ENCODE measurements around the gene UBAP2L. TPM values are rescaled to one million over a fixed set of nuclear protein-coding genes. Genes with fewer than 3 reads are reported as not detected.
A peak's percentile ranks its signal among the peaks of the same experiment; 100 is the strongest.

The UBAP2L gene
- total and polyA plus RNA-seq, 5 donors from 2014 or later, result 40.8 to 194 (median 48.2) TPM

GRCh38 chr1:154256686-154257085, 35.9 kb downstream of the UBAP2L start:
- H3K9me3 Mint-ChIP-seq, result no peaks in the 10 kb centered on the region
- Histone ChIP-seq H3K27ac (ENCODE audit: insufficient read depth, low read length, poor library complexity, severe bottlenecking) (no peak overlapping the region), H3K4me1 (ENCODE audit: control insufficient read depth, insufficient read depth, low read length, poor library complexity, severe bottlenecking) (no peaks in the 10 kb centered on the region), H3K36me3 (ENCODE audit: control insufficient read depth, insufficient read depth, low read length) (peaks cover 91% of the 10 kb centered on the region), H3K4me3 (ENCODE audit: low read depth, low read length) (no peak overlapping the region), H3K9me3 (ENCODE audit: control insufficient read depth in 2 of 2, low read length in 2 of 2) (no peaks in the 10 kb centered on the region), H3K27me3 (ENCODE audit: control insufficient read depth, insufficient read depth, low read length) (no peaks in the 10 kb centered on the region)
- DNase-seq (no peak), ATAC-seq (ENCODE audit: low read depth in 2 of 2) (no peak)
- peaks cover 54% of the 10 kb centered on the region for H3K36me3 Mint-ChIP-seq
- peaks cover 0 to 3% (median under 1%) of the 10 kb centered on the region in 4 donors for H3K4me1 Mint-ChIP-seq
- peak overlapping the region in 2 of 3 donors; percentile 38 to 59 for H3K27ac Mint-ChIP-seq
- no peak overlapping the region for H3K4me3 Mint-ChIP-seq
- no peaks in the 10 kb centered on the region for H3K27me3 Mint-ChIP-seq

GRCh38 chr1:154258784-154259183, 38.0 kb downstream of the UBAP2L start:
- H3K27ac Mint-ChIP-seq, result peak overlapping the region in 1 of 3 donors; percentile 48
- no peaks in the 10 kb centered on the region for H3K27me3 ChIP-seq (ENCODE audit: control insufficient read depth, insufficient read depth, low read length)
- no peaks in the 10 kb centered on the region for H3K4me1 ChIP-seq (ENCODE audit: control insufficient read depth, insufficient read depth, low read length, poor library complexity, severe bottlenecking)
- no peak overlapping the region for H3K4me3 Mint-ChIP-seq
- no peak overlapping the region for H3K4me3 ChIP-seq (ENCODE audit: low read depth, low read length)
- H3K36me3 ChIP-seq (ENCODE audit: control insufficient read depth, insufficient read depth, low read length), result peaks cover 100% of the 10 kb centered on the region
- H3K27ac ChIP-seq (ENCODE audit: insufficient read depth, low read length, poor library complexity, severe bottlenecking), result no peak overlapping the region
- H3K9me3 Mint-ChIP-seq, result no peaks in the 10 kb centered on the region
- DNase-seq (no peak), ATAC-seq (ENCODE audit: low read depth in 2 of 2) (no peak)
- H3K36me3 Mint-ChIP-seq, result peaks cover 74% of the 10 kb centered on the region
- no peaks in the 10 kb centered on the region for H3K27me3 Mint-ChIP-seq
- H3K4me1 Mint-ChIP-seq, result peaks cover 0 to 16% (median 9%) of the 10 kb centered on the region in 4 donors
- no peaks in the 10 kb centered on the region for H3K9me3 ChIP-seq (ENCODE audit: control insufficient read depth in 2 of 2, low read length in 2 of 2)

- H3K4me1 Mint-ChIP-seq, result peaks cover 10 to 28% (median 22%) of the 10 kb centered on the region in 4 donors
- ATAC-seq (ENCODE audit: low read depth in 2 of 2) (no peak), DNase-seq (no peak)
- Histone ChIP-seq H3K36me3 (ENCODE audit: control insufficient read depth, insufficient read depth, low read length) (peaks cover 93% of the 10 kb centered on the region), H3K9me3 (ENCODE audit: control insufficient read depth in 2 of 2, low read length in 2 of 2) (no peaks in the 10 kb centered on the region), H3K4me1 (ENCODE audit: control insufficient read depth, insufficient read depth, low read length, poor library complexity, severe bottlenecking) (peaks cover 12% of the 10 kb centered on the region), H3K27ac (ENCODE audit: insufficient read depth, low read length, poor library complexity, severe bottlenecking) (no peak overlapping the region), H3K4me3 (ENCODE audit: low read depth, low read length) (no peak overlapping the region), H3K27me3 (ENCODE audit: control insufficient read depth, insufficient read depth, low read length) (no peaks in the 10 kb centered on the region)
- H3K36me3 Mint-ChIP-seq, result peaks cover 66% of the 10 kb centered on the region
- peak overlapping the region in 1 of 3 donors; percentile 28 for H3K27ac Mint-ChIP-seq
- H3K9me3 Mint-ChIP-seq, result no peaks in the 10 kb centered on the region
- H3K4me3 Mint-ChIP-seq, result no peak overlapping the region
- H3K27me3 Mint-ChIP-seq, result no peaks in the 10 kb centered on the region
These were observed 39.4 kb downstream of the UBAP2L start for GRCh38 chr1:154260127-154260526.

GRCh38 chr1:154263465-154264332, 42.9 kb downstream of the UBAP2L start:
- H3K36me3 Mint-ChIP-seq, result peaks cover 40% of the 10 kb centered on the region
- DNase-seq (no peak), ATAC-seq (ENCODE audit: low read depth in 2 of 2) (no peak)
- Histone ChIP-seq H3K4me3 (ENCODE audit: low read depth, low read length) (no peak overlapping the region), H3K4me1 (ENCODE audit: control insufficient read depth, insufficient read depth, low read length, poor library complexity, severe bottlenecking) (peaks cover 26% of the 10 kb centered on the region), H3K27me3 (ENCODE audit: control insufficient read depth, insufficient read depth, low read length) (no peaks in the 10 kb centered on the region), H3K36me3 (ENCODE audit: control insufficient read depth, insufficient read depth, low read length) (peaks cover 68% of the 10 kb centered on the region), H3K9me3 (ENCODE audit: control insufficient read depth in 2 of 2, low read length in 2 of 2) (no peaks in the 10 kb centered on the region), H3K27ac (ENCODE audit: insufficient read depth, low read length, poor library complexity, severe bottlenecking) (peak overlapping the region; percentile 79)
- H3K4me3 Mint-ChIP-seq, result peak overlapping the region in 1 of 4 donors; percentile 7
- peak overlapping the region; percentile 77 to 88 (median 81) for H3K27ac Mint-ChIP-seq
- no peaks in the 10 kb centered on the region for H3K9me3 Mint-ChIP-seq
- H3K27me3 Mint-ChIP-seq, result no peaks in the 10 kb centered on the region
- peaks cover 16 to 43% (median 31%) of the 10 kb centered on the region in 4 donors for H3K4me1 Mint-ChIP-seq

- ATAC-seq (ENCODE audit: low read depth in 2 of 2) (no peak), DNase-seq (no peak)
- Histone ChIP-seq H3K27ac (ENCODE audit: insufficient read depth, low read length, poor library complexity, severe bottlenecking) (peak overlapping the region; percentile 79), H3K4me1 (ENCODE audit: control insufficient read depth, insufficient read depth, low read length, poor library complexity, severe bottlenecking) (peaks cover 26% of the 10 kb centered on the region), H3K36me3 (ENCODE audit: control insufficient read depth, insufficient read depth, low read length) (peaks cover 68% of the 10 kb centered on the region), H3K27me3 (ENCODE audit: control insufficient read depth, insufficient read depth, low read length) (no peaks in the 10 kb centered on the region), H3K4me3 (ENCODE audit: low read depth, low read length) (no peak overlapping the region), H3K9me3 (ENCODE audit: control insufficient read depth in 2 of 2, low read length in 2 of 2) (no peaks in the 10 kb centered on the region)
- H3K4me3 Mint-ChIP-seq, result no peak overlapping the region
- peaks cover 16 to 43% (median 31%) of the 10 kb centered on the region in 4 donors for H3K4me1 Mint-ChIP-seq
- H3K36me3 Mint-ChIP-seq, result peaks cover 44% of the 10 kb centered on the region
- no peaks in the 10 kb centered on the region for H3K27me3 Mint-ChIP-seq
- H3K9me3 Mint-ChIP-seq, result no peaks in the 10 kb centered on the region
- H3K27ac Mint-ChIP-seq, result peak overlapping the region; percentile 85 to 97 (median 88)
These were observed 43.7 kb downstream of the UBAP2L start for GRCh38 chr1:154264454-154264853.

GRCh38 chr1:154265586-154265985, 44.8 kb downstream of the UBAP2L start:
- H3K27ac ChIP-seq (ENCODE audit: insufficient read depth, low read length, poor library complexity, severe bottlenecking), result peak overlapping the region; percentile 79
- Mint-ChIP-seq H3K9me3 (no peaks in the 10 kb centered on the region), H3K4me3 (peak overlapping the region; percentile 6 to 61 (median 46)), H3K27ac (peak overlapping the region; percentile 88 to 97 (median 93)), H3K36me3 (peaks cover 40% of the 10 kb centered on the region), H3K4me1 (peaks cover 16 to 45% (median 34%) of the 10 kb centered on the region in 4 donors), H3K27me3 (no peaks in the 10 kb centered on the region)
- H3K36me3 ChIP-seq (ENCODE audit: control insufficient read depth, insufficient read depth, low read length), result peaks cover 63% of the 10 kb centered on the region
- H3K4me1 ChIP-seq (ENCODE audit: control insufficient read depth, insufficient read depth, low read length, poor library complexity, severe bottlenecking), result peaks cover 26% of the 10 kb centered on the region
- H3K9me3 ChIP-seq (ENCODE audit: control insufficient read depth in 2 of 2, low read length in 2 of 2), result no peaks in the 10 kb centered on the region
- DNase-seq (peak in 2 of 3 donors; percentile 49 to 54), ATAC-seq (ENCODE audit: low read depth in 2 of 2) (peak; percentile 71 to 80)
- H3K4me3 ChIP-seq (ENCODE audit: low read depth, low read length), result peak overlapping the region; percentile 15
- no peaks in the 10 kb centered on the region for H3K27me3 ChIP-seq (ENCODE audit: control insufficient read depth, insufficient read depth, low read length)

GRCh38 chr1:154270833-154271232, 50.1 kb downstream of the UBAP2L start:
- peak overlapping the region; percentile 26 to 97 (median 78) for H3K4me3 Mint-ChIP-seq
- Histone ChIP-seq H3K9me3 (ENCODE audit: control insufficient read depth in 2 of 2, low read length in 2 of 2) (no peaks in the 10 kb centered on the region), H3K36me3 (ENCODE audit: control insufficient read depth, insufficient read depth, low read length) (peaks cover 40% of the 10 kb centered on the region), H3K27me3 (ENCODE audit: control insufficient read depth, insufficient read depth, low read length) (no peaks in the 10 kb centered on the region), H3K4me3 (ENCODE audit: low read depth, low read length) (no peak overlapping the region), H3K27ac (ENCODE audit: insufficient read depth, low read length, poor library complexity, severe bottlenecking) (peak overlapping the region; percentile 94), H3K4me1 (ENCODE audit: control insufficient read depth, insufficient read depth, low read length, poor library complexity, severe bottlenecking) (peaks cover 27% of the 10 kb centered on the region)
- peak overlapping the region in 2 of 3 donors; percentile 86 to 100 for H3K27ac Mint-ChIP-seq
- no peaks in the 10 kb centered on the region for H3K9me3 Mint-ChIP-seq
- H3K4me1 Mint-ChIP-seq, result peaks cover 17 to 53% (median 34%) of the 10 kb centered on the region in 4 donors
- H3K36me3 Mint-ChIP-seq, result peaks cover 34% of the 10 kb centered on the region
- peaks cover 4% of the 10 kb centered on the region for H3K27me3 Mint-ChIP-seq
- no peak for ATAC-seq (ENCODE audit: low read depth in 2 of 2)
- no peak for DNase-seq

Data from CD4-positive, CD25-positive, alpha-beta regulatory T cell (primary cell).